ENCODE results near the gene MAPK12.

MAPK12 gene

DNA sequence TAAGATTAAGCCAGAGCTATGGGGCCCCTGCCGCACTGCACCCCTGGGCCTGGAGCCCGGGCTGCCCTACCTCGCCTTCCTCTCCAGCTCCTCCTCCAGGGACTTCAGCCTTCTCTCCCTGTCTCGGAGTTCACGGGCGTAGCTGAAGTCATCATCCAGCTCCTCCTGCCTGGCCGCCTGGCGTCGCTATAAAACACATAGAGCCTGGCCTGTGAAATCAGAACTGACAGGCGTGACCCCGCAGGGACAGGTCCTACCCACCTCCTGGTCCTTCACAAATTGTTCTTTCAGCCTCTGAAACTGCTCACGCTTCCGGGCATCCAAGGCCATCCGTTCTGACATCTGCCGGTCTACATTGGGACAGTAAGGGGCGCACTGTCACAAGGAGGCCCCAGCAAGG is 37.4 kb downstream of the MAPK12 start:
- Histone ChIP-seq H3K9ac (ENCODE audit: low read depth, low read length) (no peak overlapping the region), H3K27me3 (ENCODE audit: control insufficient read depth, insufficient read depth, low read length) (no peaks in the 10 kb centered on the region), H3K36me3 (ENCODE audit: control insufficient read depth, insufficient read depth, low read length) (peaks cover 40% of the 10 kb centered on the region), H3K4me3 (ENCODE audit: low read depth, low read length) (no peak overlapping the region), H3K9me3 (ENCODE audit: control insufficient read depth, insufficient read depth, low read length) (no peaks in the 10 kb centered on the region), H3K4me1 (ENCODE audit: control insufficient read depth, insufficient read depth, low read length) (no peaks in the 10 kb centered on the region)

DNA sequence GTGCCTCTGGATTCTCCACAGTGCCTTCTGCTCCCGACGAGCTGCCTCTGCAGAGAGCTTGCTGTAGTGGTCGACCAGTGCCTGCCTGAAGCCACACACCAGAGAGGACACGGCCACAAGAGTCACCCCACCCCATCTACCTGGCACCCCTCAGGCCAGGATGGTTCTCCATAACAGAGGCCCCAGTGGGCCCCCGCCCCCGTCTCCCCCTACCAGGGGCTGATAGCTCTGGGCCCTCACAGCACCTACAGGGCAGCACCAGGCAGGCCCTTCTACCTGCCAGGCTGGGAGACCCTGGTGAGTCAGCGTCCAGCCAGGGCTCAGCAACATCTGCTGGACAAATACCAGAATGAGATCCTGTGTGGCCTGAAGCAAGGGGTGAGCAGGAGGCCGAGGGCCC is 39.0 kb downstream of the MAPK12 start:
- no peaks in the 10 kb centered on the region for H3K27me3 ChIP-seq (ENCODE audit: control insufficient read depth, insufficient read depth, low read length)
- H3K4me3 ChIP-seq (ENCODE audit: low read depth, low read length): no peak overlapping the region
- H3K4me1 ChIP-seq (ENCODE audit: control insufficient read depth, insufficient read depth, low read length): no peaks in the 10 kb centered on the region
- H3K36me3 ChIP-seq (ENCODE audit: control insufficient read depth, insufficient read depth, low read length): peaks cover 56% of the 10 kb centered on the region
- no peak overlapping the region for H3K9ac ChIP-seq (ENCODE audit: low read depth, low read length)
- H3K9me3 ChIP-seq (ENCODE audit: control insufficient read depth, insufficient read depth, low read length): no peaks in the 10 kb centered on the region

DNA sequence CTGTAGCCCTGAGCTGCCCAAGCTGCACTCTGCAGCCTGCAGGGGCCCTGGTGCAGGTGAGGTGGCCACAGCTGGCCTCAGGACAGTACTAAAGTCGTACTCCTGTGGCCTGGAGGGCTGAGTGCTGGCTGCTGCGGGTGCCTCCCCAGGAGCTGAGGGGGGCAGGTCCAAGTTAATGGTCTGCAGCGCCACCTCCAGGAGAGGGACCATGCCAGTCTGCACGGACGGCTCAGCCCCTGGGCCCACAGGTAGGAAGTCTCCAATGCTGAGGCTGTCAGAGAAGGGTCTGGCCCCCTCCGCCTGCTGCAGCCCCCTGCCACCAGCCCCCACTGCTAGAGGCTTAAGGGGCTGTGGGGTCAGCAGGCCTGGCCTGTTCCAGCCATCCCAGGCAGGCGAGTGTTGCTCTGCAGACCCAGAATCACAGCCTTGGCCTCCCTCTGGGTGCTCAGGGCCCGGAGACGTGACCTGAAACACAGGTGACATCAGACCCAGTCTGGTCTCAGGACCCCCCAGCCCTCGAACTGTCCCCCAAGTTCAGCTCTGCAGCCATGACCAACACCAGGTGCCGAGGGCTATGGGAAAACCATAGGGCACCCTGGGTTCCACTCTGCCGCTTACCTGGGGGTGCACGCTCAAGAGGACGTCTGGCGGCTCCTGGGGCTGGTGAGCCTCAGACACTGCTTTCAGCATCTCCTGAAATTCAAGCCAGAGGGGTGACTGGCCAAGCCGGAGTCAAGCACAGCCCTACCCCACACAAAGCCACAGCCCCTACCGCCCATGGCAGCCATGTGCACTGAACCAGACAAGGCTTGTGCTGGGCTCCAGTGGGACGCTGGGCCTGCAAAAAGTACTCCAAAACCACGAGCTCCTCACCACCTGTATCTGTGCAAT is 39.8 kb downstream of the MAPK12 start:
- no peaks in the 10 kb centered on the region for H3K4me1 ChIP-seq (ENCODE audit: control insufficient read depth, insufficient read depth, low read length)

DNA sequence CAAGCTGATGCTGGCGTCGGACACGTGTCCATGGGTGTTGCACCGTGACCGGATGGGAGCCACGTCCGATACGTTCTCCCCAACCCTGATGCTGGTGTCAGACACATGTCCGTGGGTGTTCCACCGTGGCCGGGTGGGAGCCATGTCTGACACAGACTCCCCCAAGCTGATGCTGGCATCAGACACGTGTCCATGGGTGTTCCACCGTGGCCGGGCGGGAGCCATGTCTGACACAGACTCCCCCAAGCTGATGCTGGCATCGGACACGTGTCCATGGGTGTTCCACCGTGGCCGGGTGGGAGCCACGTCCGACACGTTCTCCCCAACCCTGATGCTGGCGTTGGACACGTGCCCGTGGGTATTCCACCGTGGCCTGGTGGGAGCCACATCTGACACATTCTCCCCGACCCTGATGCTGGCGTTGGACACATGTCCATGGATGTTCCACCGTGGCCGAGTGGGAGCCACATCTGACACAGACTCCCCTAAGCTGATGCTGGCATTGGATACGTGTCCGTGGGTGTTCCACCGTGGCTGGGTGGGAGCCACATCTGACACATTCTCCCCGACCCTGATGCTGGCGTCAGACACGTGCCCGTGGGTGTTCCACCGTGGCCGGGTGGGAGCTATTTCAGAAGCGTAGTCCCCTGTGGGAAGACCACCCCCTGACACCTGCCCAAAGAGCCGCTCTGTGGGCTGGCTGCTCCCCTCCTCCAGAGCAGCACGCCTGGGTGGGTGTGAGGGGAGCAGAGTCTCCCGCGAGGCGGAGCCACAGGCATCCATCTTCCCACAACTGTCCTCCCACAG is 40.7 kb downstream of the MAPK12 start:
- Histone ChIP-seq H3K9me3 (ENCODE audit: control insufficient read depth, insufficient read depth, low read length) (no peaks in the 10 kb centered on the region), H3K4me1 (ENCODE audit: control insufficient read depth, insufficient read depth, low read length) (no peaks in the 10 kb centered on the region), H3K27me3 (ENCODE audit: control insufficient read depth, insufficient read depth, low read length) (no peaks in the 10 kb centered on the region), H3K36me3 (ENCODE audit: control insufficient read depth, insufficient read depth, low read length) (peaks cover 73% of the 10 kb centered on the region), H3K4me3 (ENCODE audit: low read depth, low read length) (no peak overlapping the region), H3K9ac (ENCODE audit: low read depth, low read length) (no peak overlapping the region)

More for the DNA sequence above, 39.8 kb downstream of the MAPK12 start:
- Histone ChIP-seq H3K4me3 (ENCODE audit: low read depth, low read length) (no peak overlapping the region), H3K9me3 (ENCODE audit: control insufficient read depth, insufficient read depth, low read length) (no peaks in the 10 kb centered on the region), H3K27me3 (ENCODE audit: control insufficient read depth, insufficient read depth, low read length) (no peaks in the 10 kb centered on the region), H3K36me3 (ENCODE audit: control insufficient read depth, insufficient read depth, low read length) (peaks cover 64% of the 10 kb centered on the region), H3K9ac (ENCODE audit: low read depth, low read length) (no peak overlapping the region)

DNA sequence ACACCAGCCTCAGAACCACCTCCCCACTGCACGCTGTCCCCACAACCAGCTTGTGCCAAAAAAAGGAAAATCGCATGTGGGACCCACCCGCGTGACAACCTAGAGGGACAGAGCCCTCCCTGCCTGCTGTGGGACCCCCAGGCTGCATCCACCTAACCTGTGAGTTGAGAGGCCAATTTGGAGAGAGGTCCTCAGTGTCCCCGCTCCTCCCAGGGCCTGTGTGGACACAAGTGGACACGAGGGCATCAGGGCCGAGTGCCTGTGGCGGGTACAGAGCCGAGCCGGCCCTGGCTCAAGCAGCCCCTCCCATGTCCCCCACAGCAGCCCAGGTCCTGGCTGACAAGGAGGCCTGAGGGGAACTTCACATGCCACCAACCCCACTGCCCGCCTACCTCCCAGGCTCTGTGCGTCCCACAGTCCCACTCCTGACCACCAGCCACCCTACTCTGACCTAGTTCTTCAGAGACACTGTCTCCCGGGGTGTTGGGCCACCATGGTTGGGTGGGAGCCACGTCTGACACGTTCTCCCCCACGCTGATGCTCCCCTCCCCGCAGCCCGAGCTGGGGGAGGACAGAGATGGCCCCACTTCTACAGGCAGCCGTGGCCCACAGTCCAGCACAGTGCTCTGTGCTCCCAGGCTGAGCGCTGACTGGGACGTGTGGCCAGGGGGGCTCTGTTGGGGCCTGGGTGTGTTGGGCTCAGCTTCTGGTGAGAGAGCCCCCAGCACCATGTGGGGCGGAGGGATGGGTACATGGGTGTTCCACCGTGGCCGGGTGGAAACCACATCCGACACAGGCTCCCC is 41.5 kb downstream of the MAPK12 start:
- H3K9me3 ChIP-seq (ENCODE audit: control insufficient read depth, insufficient read depth, low read length): no peaks in the 10 kb centered on the region
- H3K4me1 ChIP-seq (ENCODE audit: control insufficient read depth, insufficient read depth, low read length): no peaks in the 10 kb centered on the region
- H3K36me3 ChIP-seq (ENCODE audit: control insufficient read depth, insufficient read depth, low read length): peaks cover 81% of the 10 kb centered on the region
- no peaks in the 10 kb centered on the region for H3K27me3 ChIP-seq (ENCODE audit: control insufficient read depth, insufficient read depth, low read length)
- H3K4me3 ChIP-seq (ENCODE audit: low read depth, low read length): no peak overlapping the region
- H3K9ac ChIP-seq (ENCODE audit: low read depth, low read length): no peak overlapping the region

DNA sequence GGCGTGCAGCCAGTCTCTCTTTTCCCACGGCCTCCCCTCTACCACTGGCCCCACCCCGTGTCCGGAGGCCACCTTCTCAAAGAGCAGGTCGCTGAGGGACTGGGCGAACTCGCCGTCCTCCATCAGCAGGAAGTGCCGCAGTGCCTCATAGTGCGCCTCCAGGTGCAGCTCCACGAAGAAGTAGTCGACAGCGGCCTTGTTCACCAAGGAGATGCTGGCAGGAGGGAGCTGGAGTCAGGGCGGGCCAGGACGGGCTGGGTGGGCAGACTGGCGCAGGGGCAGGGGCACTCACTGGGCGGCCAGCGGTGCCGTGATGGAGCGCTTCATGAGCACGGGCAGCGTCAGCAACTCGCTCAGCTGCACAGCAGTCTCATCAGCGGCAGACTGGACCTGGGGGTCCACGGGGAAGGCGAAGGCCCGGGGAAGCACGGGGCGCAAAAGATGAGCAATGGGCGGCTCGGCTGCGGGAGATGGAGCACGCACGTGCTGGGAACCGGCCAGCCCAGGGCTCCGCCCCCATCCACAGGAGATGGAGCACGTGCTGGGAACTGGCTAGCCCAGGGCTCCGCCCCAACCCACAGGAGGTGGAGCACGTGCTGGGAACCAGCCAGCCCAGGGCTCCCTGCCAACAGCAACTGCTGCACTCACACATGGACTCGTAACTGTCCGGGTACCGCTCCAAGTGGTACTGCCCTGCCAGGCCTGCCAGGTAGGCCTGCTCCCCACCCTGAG is 42.3 kb downstream of the MAPK12 start:
- peaks cover 81% of the 10 kb centered on the region for H3K36me3 ChIP-seq (ENCODE audit: control insufficient read depth, insufficient read depth, low read length)

DNA sequence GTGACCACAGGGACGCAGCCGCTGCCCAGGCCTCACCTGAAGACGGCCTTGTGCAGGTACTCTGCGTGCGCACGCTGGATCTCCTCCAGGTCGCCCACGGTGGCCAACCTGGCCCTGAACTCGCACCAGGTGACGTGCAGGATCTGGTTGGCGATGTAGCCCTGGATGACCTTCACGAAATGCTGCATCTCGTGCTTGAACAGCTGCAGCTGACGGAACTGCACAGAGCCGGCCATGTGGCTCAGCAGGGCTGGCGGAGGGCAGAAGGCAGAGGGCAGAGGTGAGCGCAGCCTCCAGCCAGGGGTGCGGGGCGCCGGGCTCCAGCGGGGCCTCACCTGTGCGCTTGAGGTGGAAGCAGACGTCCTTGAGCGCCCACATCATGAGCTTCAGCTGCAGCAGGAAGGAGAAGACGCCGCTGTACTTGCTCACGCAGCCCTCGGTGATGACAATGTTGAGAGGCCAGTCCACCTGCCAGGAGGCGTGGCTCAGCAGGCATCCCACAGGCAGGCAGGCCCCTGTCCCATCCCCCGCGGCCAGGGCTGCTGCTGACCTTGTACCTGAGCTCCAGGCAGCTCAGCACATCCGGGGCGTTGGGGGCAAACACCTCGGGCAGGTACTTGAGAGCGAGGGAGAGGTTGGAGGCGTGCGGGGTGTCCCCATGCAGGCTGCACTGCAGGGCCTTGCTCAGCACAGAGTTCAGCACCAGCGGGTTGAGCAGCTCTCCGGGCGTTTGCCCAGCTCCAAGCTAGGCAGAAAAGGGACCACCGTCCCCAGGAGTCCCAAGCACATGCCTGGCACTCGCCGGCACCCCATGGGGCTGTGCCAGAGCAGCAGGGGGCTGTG is 43.1 kb downstream of the MAPK12 start:
- H3K36me3 ChIP-seq (ENCODE audit: control insufficient read depth, insufficient read depth, low read length): peaks cover 79% of the 10 kb centered on the region
- H3K9ac ChIP-seq (ENCODE audit: low read depth, low read length): no peak overlapping the region
- H3K4me3 ChIP-seq (ENCODE audit: low read depth, low read length): no peak overlapping the region
- no peaks in the 10 kb centered on the region for H3K9me3 ChIP-seq (ENCODE audit: control insufficient read depth, insufficient read depth, low read length)
- no peaks in the 10 kb centered on the region for H3K4me1 ChIP-seq (ENCODE audit: control insufficient read depth, insufficient read depth, low read length)
- H3K27me3 ChIP-seq (ENCODE audit: control insufficient read depth, insufficient read depth, low read length): no peaks in the 10 kb centered on the region

More for the DNA sequence above, 42.3 kb downstream of the MAPK12 start:
- H3K9ac ChIP-seq (ENCODE audit: low read depth, low read length): no peak overlapping the region
- no peaks in the 10 kb centered on the region for H3K4me1 ChIP-seq (ENCODE audit: control insufficient read depth, insufficient read depth, low read length)
- no peaks in the 10 kb centered on the region for H3K9me3 ChIP-seq (ENCODE audit: control insufficient read depth, insufficient read depth, low read length)
- no peak overlapping the region for H3K4me3 ChIP-seq (ENCODE audit: low read depth, low read length)
- no peaks in the 10 kb centered on the region for H3K27me3 ChIP-seq (ENCODE audit: control insufficient read depth, insufficient read depth, low read length)

DNA sequence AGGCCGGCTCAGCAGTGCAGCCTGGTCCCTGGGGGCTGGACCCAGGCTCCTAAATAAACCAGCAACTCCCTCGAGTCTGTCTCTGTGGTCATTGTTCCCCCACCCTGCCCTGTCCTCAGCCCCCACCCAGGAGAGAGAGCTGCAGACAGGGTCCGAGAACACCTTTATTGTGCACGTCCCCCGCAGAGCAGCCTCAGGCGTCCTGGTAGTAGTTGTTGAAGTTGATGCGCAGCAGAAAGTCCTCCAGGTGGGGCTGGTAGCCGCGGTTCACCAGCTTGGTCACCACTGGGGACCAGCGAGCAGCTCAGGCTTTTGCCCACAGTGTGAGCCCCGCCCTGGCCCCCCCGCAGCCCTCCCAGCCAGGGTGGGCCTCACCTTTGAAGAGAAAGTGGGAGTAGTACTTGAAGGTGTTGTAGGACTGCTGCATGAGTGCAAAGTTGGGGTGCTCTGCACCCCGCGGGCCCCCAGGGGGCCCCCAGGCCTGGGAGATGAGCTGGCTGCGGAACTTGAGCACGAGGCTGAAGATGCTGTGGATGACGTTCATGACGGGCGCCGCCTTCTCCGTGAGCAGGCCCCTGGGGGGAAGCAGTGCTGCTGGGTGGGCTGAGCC is 43.8 kb downstream of the MAPK12 start:
- H3K4me1 ChIP-seq (ENCODE audit: control insufficient read depth, insufficient read depth, low read length): no peaks in the 10 kb centered on the region
- H3K9me3 ChIP-seq (ENCODE audit: control insufficient read depth, insufficient read depth, low read length): no peaks in the 10 kb centered on the region
- H3K4me3 ChIP-seq (ENCODE audit: low read depth, low read length): no peak overlapping the region
- no peaks in the 10 kb centered on the region for H3K27me3 ChIP-seq (ENCODE audit: control insufficient read depth, insufficient read depth, low read length)
- H3K36me3 ChIP-seq (ENCODE audit: control insufficient read depth, insufficient read depth, low read length): peaks cover 80% of the 10 kb centered on the region
- H3K9ac ChIP-seq (ENCODE audit: low read depth, low read length): no peak overlapping the region

DNA sequence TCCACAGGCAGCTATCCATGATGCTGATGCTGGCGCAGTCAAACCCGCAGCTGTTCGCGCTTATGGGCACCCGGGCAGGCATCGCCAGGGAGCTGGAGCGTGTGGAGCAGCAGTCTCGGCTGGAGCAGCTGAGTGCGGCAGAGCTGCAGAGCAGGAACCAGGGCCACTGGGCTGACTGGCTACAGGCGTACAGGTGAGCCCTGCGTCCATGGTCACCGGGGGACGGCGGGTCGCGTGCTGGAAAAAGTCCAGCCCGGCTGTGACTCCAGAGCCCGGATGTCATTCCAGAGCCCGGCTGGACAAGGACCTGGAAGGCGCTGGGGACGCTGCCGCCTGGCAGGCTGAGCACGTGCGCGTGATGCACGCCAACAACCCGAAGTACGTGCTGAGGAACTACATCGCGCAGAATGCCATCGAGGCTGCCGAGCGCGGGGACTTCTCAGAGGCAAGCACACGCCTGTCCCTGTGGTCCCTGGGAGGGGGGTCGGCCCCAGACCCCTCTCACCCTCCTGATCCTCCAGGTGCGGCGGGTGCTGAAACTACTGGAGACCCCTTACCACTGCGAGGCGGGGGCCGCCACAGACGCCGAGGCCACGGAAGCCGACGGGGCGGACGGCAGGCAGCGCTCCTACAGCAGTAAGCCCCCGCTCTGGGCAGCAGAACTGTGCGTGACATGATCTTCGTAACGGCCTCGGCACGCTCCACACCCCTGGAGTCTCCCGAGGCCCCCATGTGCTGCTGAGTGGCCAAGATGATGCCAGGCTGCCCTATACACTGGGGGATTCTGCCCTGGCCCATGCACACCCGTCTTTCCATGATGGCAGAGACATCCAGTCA is 44.6 kb downstream of the MAPK12 start:
- no peaks in the 10 kb centered on the region for H3K9me3 ChIP-seq (ENCODE audit: control insufficient read depth, insufficient read depth, low read length)
- no peaks in the 10 kb centered on the region for H3K27me3 ChIP-seq (ENCODE audit: control insufficient read depth, insufficient read depth, low read length)
- no peak overlapping the region for H3K9ac ChIP-seq (ENCODE audit: low read depth, low read length)
- no peak overlapping the region for H3K4me3 ChIP-seq (ENCODE audit: low read depth, low read length)
- H3K36me3 ChIP-seq (ENCODE audit: control insufficient read depth, insufficient read depth, low read length): peaks cover 79% of the 10 kb centered on the region
- H3K4me1 ChIP-seq (ENCODE audit: control insufficient read depth, insufficient read depth, low read length): no peaks in the 10 kb centered on the region
